Liver (tissue), 9 donors: ENCODE measurements around the gene BCAS1. TPM values are rescaled to one million over a fixed set of nuclear protein-coding genes. Genes with fewer than 3 reads are reported as not detected.

ENCODE experiments used
- DNase-seq: peaks from one replicate; pipeline ENCODE4 v3.0.0-alpha.2; 2017; ENCODE audit warnings: low spot score
- H3K27ac ChIP-seq, 2 donors: one replicate each; pipeline ENCODE4 v1.7.0; 2013; ENCODE audit warnings: inconsistent platforms in 2 of 2, low read length in 2 of 2, control low read depth in 1 of 2, low read depth in 1 of 2, mild to moderate bottlenecking in 1 of 2
- H3K27me3 ChIP-seq, 4 donors: one replicate each; pipeline versions ENCODE4 v1.6.1 to v1.7.0; 2013; ENCODE audit warnings: low read length in 3 of 4, inconsistent platforms in 1 of 4, mild to moderate bottlenecking in 1 of 4, moderate library complexity in 1 of 4; ENCODE audit not compliant: control insufficient read depth in 4 of 4, insufficient read depth in 4 of 4
- H3K36me3 ChIP-seq, 4 donors: one replicate each; pipeline versions ENCODE4 v1.6.1 to v1.7.0; 2013; ENCODE audit warnings: low read length in 3 of 4, mild to moderate bottlenecking in 3 of 4, low read depth in 1 of 4, moderate library complexity in 1 of 4; ENCODE audit not compliant: control insufficient read depth in 4 of 4, insufficient read depth in 3 of 4
- H3K4me1 ChIP-seq, 4 donors: one replicate each; pipeline versions ENCODE4 v1.6.1 to v1.7.0; 2013; ENCODE audit warnings: low read length in 3 of 4, mild to moderate bottlenecking in 3 of 4, moderate library complexity in 1 of 4; ENCODE audit not compliant: control insufficient read depth in 4 of 4, insufficient read depth in 4 of 4
- H3K4me3 ChIP-seq, 3 donors: one replicate each; pipeline versions ENCODE4 v1.6.1 to v1.7.0; 2013; ENCODE audit warnings: low read length in 3 of 3, control low read depth in 1 of 3, low read depth in 1 of 3, mild to moderate bottlenecking in 1 of 3
- H3K9ac ChIP-seq, 2 donors: one replicate each; pipeline ENCODE4 v1.7.0; 2013; ENCODE audit warnings: low read length in 2 of 2, mild to moderate bottlenecking in 2 of 2, moderate library complexity in 2 of 2, control low read depth in 1 of 2, low read depth in 1 of 2
- H3K9me3 ChIP-seq, 4 donors: one replicate each; pipeline versions ENCODE4 v1.6.1 to v1.7.0; 2013; ENCODE audit warnings: low read length in 3 of 4; ENCODE audit not compliant: control insufficient read depth in 4 of 4
- ATF3 ChIP-seq: IDR thresholded peaks from 2 replicates; pipeline ENCODE4 v1.6.1; 2016; ENCODE audit warnings: antibody characterized with exemption
- CTCF ChIP-seq: fragments of 150-350 bp; IDR thresholded peaks from 2 replicates; pipeline ENCODE4 v1.5.1; 2017; ENCODE audit warnings: improper control_type of control experiment, low read depth, low read length; ENCODE audit not compliant: missing input control
- EGR1 ChIP-seq, 2 donors: IDR thresholded peaks; 2 replicates each; pipeline ENCODE4 v1.6.1; 2016 to 2018; ENCODE audit warnings: antibody characterized with exemption in 2 of 2, low read depth in 2 of 2
- FOXA1 ChIP-seq: IDR thresholded peaks from 2 replicates; pipeline ENCODE4 v1.6.1; 2016; ENCODE audit warnings: antibody characterized with exemption
- FOXA2 ChIP-seq: IDR thresholded peaks from 2 replicates; pipeline ENCODE4 v1.6.1; 2016; ENCODE audit warnings: antibody characterized with exemption
- GABPA ChIP-seq, 2 donors: IDR thresholded peaks in 1 of 2; conservative IDR thresholded peaks in 1 of 2; 2 replicates each; pipeline ENCODE4 v1.6.1; 2016; ENCODE audit warnings: antibody characterized with exemption in 2 of 2, mild to moderate bottlenecking in 1 of 2, moderate library complexity in 1 of 2
- HNF4A ChIP-seq, 2 donors: conservative IDR thresholded peaks; 2 replicates each; pipeline ENCODE4 v1.6.1; 2016; ENCODE audit warnings: antibody characterized with exemption in 2 of 2, mild to moderate bottlenecking in 2 of 2
- HNF4G ChIP-seq: IDR thresholded peaks from 2 replicates; pipeline ENCODE4 v1.6.1; 2016; ENCODE audit warnings: antibody characterized with exemption
- JUND ChIP-seq, 2 donors: IDR thresholded peaks; 2 replicates each; pipeline ENCODE4 v1.6.1; 2016; ENCODE audit warnings: antibody characterized with exemption in 2 of 2
- MAX ChIP-seq: IDR thresholded peaks from 2 replicates; pipeline ENCODE4 v1.6.1; 2016; ENCODE audit warnings: antibody characterized with exemption
- NR2F2 ChIP-seq: IDR thresholded peaks from 2 replicates; pipeline ENCODE4 v1.6.1; 2016; ENCODE audit warnings: antibody characterized with exemption
- RAD21 ChIP-seq, 2 donors: IDR thresholded peaks; 2 replicates each; pipeline ENCODE4 v1.6.1; 2016; ENCODE audit warnings: antibody characterized with exemption in 2 of 2, mild to moderate bottlenecking in 2 of 2
- REST ChIP-seq: IDR thresholded peaks from 2 replicates; pipeline ENCODE4 v1.6.1; 2016; ENCODE audit warnings: antibody characterized with exemption, mild to moderate bottlenecking
- RXRA ChIP-seq, 2 donors: IDR thresholded peaks; 2 replicates each; pipeline ENCODE4 v1.6.1; 2017 to 2018; ENCODE audit warnings: antibody characterized with exemption in 2 of 2, mild to moderate bottlenecking in 1 of 2
- SP1 ChIP-seq: IDR thresholded peaks from 2 replicates; pipeline ENCODE4 v1.6.1; 2018; ENCODE audit warnings: antibody characterized with exemption, mild to moderate bottlenecking
- TAF1 ChIP-seq: conservative IDR thresholded peaks from 2 replicates; pipeline ENCODE4 v1.6.1; 2016; ENCODE audit warnings: antibody characterized with exemption, mild to moderate bottlenecking
- YY1 ChIP-seq: IDR thresholded peaks from 2 replicates; pipeline ENCODE4 v1.6.1; 2016; ENCODE audit warnings: antibody characterized with exemption, mild to moderate bottlenecking
- ZBTB33 ChIP-seq: IDR thresholded peaks from 2 replicates; pipeline ENCODE4 v1.6.1; 2016; ENCODE audit warnings: antibody characterized with exemption
- WGBS: extraction: QIAGEN DNeasy Blood & Tissue Kit; methylation state at CpG from one replicate; pipeline ENCODE4 v1.1.7; 2013; 5-methylcytosine and 5-hydroxymethylcytosine counted together
- polyA plus RNA-seq, 2 donors: library from polyadenylated mRNA; stranded (reverse) in 1 of 2; unstranded in 1 of 2; fragments of 200-250 nt in 1 of 2; fragments of >200 nt in 1 of 2; fragmentation: Nextera tagmentation in 1 of 2; extraction: Ambion mirVana in 1 of 2; gene quantifications; one replicate each; pipeline versions ENCODE4 v1.2.1 to v1.2.3, GENCODE V29; 2013 to 2015
- total RNA-seq, 2 donors: library from RNA; depleted of rRNA; stranded (reverse); fragments of >200 nt; gene quantifications; one replicate each; pipeline ENCODE4 v1.2.3, GENCODE V29; 2014
- donor health status: healthy.
- donor health status: healthy.
- donor health status: healthy.
- donor health status: healthy.
- donor health status: healthy.

BCAS1 gene
- total and polyA plus RNA-seq, 4 donors = under 0.01 to 0.93 (median 0.04) TPM

- 94% methylated on average over 13 of the region's 13 CpGs for WGBS
- Histone ChIP-seq H3K9ac (no peak overlapping the region), H3K4me3 (no peak overlapping the region), H3K27ac (no peak overlapping the region), H3K36me3 (no peaks in the 10 kb centered on the region), H3K4me1 (peaks cover 0 to 2% (median 0%) of the 10 kb centered on the region in 4 donors), H3K27me3 (no peaks in the 10 kb centered on the region), H3K9me3 (no peaks in the 10 kb centered on the region)
- TF ChIP-seq YY1 = no peak
- TF ChIP-seq GABPA (IDR thresholded peaks at IDR 0.05 in 1 of 2, conservative IDR thresholded peaks at IDR 0.05 in 1 of 2) = no peak
- TF ChIP-seq FOXA1 = no peak
- TF ChIP-seq TAF1 = no peak
- no peak for DNase-seq
Observed at GRCh38 chr20:53905019-53905819, 165.2 kb downstream of the BCAS1 start.

- no peaks in the 10 kb centered on the region for H3K9me3 ChIP-seq
- DNase-seq = no peak
- no peak overlapping the region for H3K4me3 ChIP-seq
- peaks cover 0 to 2% (median 0%) of the 10 kb centered on the region in 4 donors for H3K4me1 ChIP-seq
- peak overlapping the region in 1 of 2 donors; percentile 1 for H3K27ac ChIP-seq
- TF ChIP-seq CTCF (no peak), EGR1 (IDR thresholded peaks at IDR 0.05; ENCODE audit: low read depth in 2 of 2) (no peak)
- H3K27me3 ChIP-seq = no peaks in the 10 kb centered on the region
- no peak overlapping the region for H3K9ac ChIP-seq
- H3K36me3 ChIP-seq = no peaks in the 10 kb centered on the region
- 93% methylated on average over 3 of the region's 3 CpGs for WGBS
Observed at GRCh38 chr20:53904261-53904660, 166.1 kb downstream of the BCAS1 start.

GRCh38 chr20:53903652-53903987 lies 166.8 kb downstream of the BCAS1 start:
- Histone ChIP-seq H3K27ac (no peak overlapping the region), H3K4me1 (peaks cover 0 to 2% (median 0%) of the 10 kb centered on the region in 4 donors), H3K9me3 (no peaks in the 10 kb centered on the region), H3K27me3 (no peaks in the 10 kb centered on the region), H3K36me3 (no peaks in the 10 kb centered on the region), H3K4me3 (no peak overlapping the region), H3K9ac (no peak overlapping the region)
- no peak for DNase-seq
- 86% methylated on average over 2 of the region's 2 CpGs for WGBS
- no peak for TF ChIP-seq RXRA (IDR thresholded peaks at IDR 0.05)
- TF ChIP-seq HNF4G = no peak
- no peak for TF ChIP-seq NR2F2
- no peak for TF ChIP-seq RAD21 (IDR thresholded peaks at IDR 0.05)
- TF ChIP-seq JUND (IDR thresholded peaks at IDR 0.05) = no peak
- no peak for TF ChIP-seq FOXA2
- no peak for TF ChIP-seq GABPA (IDR thresholded peaks at IDR 0.05 in 1 of 2, conservative IDR thresholded peaks at IDR 0.05 in 1 of 2)
- TF ChIP-seq EGR1 (IDR thresholded peaks at IDR 0.05; ENCODE audit: low read depth in 2 of 2) = no peak
- no peak for TF ChIP-seq YY1
- TF ChIP-seq REST = no peak
- TF ChIP-seq SP1 = no peak
- no peak for TF ChIP-seq ZBTB33
- TF ChIP-seq CTCF = no peak
- TF ChIP-seq ATF3 = no peak
- TF ChIP-seq HNF4A (conservative IDR thresholded peaks at IDR 0.05) = no peak
- TF ChIP-seq MAX = no peak
